ENCODE results near the gene MCC.

DNA sequence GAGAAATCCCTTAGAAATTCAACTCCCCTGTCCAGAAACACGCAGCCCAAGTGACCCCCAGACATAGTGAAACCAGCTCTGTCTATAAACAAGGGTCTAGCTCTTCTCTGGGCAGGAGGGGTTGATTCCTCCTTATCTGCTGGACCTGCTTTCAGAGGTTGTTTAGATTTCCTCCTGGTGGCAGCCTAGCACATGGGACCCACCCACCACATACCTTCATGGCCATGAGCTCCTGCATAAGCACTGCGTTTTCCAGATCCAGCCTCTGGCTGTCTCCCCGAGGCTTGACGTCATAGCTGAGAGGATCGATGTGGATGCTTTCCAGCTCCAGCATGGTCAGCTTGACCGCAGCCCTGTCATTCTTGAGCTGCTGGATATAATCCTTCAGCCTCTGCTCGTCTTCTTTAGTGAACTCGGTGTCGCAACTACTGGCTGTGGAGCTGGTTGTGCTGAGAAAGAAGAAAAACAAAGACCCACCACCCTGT, 434.7 kb downstream of the MCC start:
- TF ChIP-seq, protein P1, sequence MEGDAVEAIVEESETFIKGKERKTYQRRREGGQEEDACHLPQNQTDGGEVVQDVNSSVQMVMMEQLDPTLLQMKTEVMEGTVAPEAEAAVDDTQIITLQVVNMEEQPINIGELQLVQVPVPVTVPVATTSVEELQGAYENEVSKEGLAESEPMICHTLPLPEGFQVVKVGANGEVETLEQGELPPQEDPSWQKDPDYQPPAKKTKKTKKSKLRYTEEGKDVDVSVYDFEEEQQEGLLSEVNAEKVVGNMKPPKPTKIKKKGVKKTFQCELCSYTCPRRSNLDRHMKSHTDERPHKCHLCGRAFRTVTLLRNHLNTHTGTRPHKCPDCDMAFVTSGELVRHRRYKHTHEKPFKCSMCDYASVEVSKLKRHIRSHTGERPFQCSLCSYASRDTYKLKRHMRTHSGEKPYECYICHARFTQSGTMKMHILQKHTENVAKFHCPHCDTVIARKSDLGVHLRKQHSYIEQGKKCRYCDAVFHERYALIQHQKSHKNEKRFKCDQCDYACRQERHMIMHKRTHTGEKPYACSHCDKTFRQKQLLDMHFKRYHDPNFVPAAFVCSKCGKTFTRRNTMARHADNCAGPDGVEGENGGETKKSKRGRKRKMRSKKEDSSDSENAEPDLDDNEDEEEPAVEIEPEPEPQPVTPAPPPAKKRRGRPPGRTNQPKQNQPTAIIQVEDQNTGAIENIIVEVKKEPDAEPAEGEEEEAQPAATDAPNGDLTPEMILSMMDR (conservative IDR thresholded peaks at IDR 0.05; ENCODE audit: low read length) = no peak
- TF ChIP-seq EZH2phosphoT487 (IDR thresholded peaks at IDR 0.05; ENCODE audit: borderline replicate concordance, low read depth, low read length) = no peak
